HG03432 (cell line): ENCODE results near the gene ANK3.

Source experiments
- ATAC-seq: cut with Tn5 transposase; IDR thresholded peaks from one replicate; pipeline ENCODE4 v1.9.1; 2021; ENCODE audit warnings: mild to moderate bottlenecking, moderate library complexity; ENCODE audit not compliant: unreplicated experiment

The ANK3 gene

DNA sequence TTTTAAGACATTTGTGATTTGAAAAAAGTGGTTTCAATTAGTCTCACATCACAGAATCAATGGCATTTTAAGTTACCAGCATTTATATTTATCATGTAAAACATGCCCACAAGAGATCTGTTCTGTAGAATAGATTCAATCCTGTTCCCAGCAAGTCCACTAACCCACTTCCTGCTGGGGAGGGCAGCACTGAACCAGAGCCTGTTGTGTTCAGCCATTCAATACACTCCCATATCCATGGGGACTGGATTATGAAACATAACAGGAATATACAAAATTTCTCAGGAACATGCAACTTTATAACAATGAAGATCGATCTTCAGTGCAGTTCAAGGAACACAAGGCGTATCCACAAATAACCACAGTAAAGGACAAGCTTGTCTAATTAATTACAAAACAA is 24.4 kb upstream of the ANK3 start:
- ATAC-seq, result no peak

DNA sequence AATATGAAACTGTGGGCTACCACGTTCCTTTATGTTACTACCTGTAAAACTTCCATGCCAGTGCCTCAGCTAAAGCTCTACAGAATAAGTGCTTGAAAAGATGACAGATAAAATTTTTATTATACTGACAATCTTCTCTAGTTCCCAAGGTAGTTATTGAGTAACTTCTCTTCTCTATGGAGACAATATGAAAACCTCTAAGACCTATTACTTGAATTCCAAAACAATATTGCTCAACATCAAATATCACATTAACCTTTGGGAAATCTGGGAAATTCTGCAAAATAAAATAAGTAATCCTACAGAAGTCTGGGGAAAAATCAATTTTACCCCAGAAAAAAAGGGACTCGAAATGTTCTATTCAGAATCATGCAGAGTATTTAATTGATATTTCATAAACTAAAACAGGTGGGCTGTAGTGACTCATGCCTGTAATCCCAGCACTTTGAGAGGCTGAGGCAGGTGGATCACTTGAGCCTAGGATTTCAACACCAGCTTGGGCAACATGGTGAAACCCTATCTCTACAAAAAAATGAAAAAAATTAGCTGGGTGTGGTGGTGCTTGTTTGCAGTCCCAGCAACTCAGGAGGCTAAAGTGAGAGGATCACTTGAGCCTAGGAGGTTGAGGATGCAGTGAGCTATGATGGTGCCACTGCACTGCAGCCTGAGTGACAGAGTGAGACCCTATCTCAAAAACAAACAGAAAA is 23.8 kb upstream of the ANK3 start:
- ATAC-seq, result no peak

DNA sequence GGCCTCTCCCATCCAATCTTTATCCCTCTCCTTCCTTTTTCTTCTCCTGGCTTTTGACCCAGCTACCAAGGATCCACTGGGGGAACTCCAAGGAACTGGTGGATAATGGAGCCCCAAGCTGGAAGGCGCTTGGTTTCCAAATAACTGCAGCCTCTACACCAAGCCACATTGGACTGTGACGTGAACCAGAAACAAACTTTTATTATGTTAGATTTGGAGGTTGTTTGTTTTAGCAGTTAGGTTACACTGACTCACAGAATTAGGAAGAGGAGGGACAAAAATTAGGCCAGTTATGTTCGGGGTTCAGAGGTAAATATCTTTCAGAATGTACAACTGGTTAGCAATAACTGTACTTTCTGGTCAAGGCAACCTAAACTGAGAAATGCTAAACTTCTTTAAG is 21.3 kb upstream of the ANK3 start:
- ATAC-seq, result no peak

DNA sequence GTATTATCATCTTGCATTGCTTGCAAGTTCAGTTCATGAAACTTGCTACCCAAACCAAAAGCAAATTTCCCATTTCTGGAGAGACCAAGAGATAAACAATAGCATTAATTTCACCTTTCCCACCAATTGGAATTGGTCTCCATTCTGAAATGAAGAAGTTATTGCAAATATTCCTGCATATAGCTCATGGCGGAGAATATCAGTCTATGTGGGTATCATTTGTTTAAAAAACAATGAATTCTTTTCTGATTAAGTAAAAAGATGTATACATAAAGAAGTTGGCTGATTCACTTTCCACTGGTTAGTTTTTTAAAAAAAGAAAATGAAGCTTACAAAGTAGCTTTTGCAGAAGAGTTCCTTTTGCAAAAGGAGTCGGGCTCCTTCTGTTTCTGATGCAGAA is 19.5 kb upstream of the ANK3 start:
- no peak for ATAC-seq

DNA sequence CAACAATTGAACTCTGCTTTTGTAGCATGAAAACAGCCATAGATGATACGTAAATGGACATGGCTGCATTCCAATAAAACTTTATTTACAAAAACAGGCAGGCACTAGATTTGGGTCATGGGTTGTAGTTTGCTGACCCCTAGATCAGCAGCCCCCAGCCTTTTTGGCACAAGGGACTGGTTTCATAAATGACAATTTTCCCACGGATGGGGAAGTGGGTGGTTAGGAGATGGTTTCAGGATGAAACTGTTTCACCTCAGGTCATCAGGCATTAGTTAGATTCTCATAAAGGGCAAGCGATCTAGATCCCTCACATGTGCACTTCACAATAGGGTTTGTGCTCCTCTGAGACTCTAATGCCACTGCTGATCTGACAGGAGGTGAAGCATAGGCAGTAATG is 16.5 kb upstream of the ANK3 start:
- no peak for ATAC-seq

DNA sequence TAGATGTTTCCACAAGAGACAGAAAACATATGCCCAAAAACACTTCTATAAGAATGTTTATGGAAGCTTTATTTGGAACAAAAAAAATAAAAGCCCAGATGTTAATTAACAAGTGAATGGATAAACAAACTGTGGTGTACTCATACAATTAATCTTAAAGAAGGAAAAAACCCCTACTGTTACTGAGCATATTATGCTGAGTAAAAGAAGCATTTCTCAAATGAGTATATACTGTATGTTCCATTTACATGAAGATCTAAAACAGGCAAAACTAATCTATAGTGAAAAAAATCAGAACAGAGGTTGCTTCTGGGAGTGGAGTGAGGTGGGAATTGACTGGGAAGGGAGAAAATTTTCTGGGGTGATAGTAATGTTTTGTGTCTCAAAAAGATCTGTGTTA is 15.5 kb upstream of the ANK3 start:
- ATAC-seq, result no peak

DNA sequence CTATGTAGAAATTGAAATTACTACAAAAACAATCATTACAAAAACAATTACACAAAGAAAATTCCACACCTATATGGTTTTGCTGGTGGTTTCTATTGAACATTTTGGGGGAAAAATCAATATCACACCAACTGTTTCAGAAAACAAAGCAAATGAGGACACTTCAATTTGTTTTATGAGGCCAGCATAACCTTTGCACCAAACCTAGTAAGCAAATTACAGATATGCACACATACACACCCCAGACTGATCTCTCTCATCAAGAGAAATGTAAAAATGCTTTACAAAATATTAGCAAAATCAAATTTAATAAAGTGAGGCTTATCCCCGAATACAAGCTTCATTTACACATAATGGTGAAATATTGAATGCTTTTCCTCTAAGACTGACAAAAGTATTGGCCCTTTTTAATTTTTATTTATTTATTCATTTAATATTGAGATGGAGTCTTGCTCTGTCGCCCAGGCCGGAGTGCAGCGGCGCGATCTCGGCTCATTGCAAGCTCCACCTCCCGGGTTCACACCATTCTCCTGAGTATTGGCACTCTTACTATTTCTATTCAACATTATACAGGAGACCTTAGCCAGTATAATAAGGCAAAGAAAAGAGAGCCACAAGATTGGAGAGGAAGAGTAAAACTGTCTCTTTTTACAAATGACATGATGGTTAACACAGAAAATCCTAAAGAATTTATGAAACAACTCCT is 13.6 kb upstream of the ANK3 start:
- ATAC-seq, result no peak

DNA sequence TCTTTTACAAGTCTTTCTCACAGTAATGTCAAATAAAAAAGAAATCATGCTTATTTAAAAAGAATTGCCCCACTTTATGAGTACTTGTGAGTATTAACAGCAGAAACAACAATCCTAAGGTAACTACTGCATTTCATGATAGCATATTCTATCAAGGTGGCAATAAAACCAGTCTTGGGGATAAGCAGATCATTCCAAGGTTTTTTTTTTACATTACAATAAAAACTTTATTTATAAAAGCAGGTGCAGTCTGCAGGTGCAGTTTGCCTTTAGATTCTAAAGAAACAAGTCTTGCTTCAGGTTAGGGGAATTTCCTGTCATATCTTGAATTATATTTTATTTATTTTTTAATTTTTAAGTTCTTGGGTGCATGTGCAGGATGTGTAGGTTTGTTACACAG is 10.7 kb upstream of the ANK3 start:
- ATAC-seq, result no peak

DNA sequence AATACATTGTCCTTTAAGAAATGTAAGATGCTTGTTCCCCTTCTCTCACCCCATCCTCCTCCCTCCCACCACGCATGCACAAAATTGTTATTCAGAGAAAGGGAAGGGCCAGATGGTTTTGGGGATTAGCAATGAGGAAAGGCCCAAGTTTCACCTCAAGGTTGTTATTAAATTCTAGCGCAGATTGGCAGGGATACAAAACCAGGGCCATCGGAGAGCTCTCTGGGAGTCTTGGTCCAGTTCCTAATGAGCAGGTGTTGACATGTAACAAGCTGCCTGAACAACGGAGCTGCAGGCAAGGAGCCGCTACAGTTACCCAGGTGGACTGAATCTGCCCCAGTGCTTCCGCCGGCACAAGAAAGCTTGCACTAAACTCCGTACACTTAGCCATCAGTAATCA is 9.7 kb upstream of the ANK3 start:
- ATAC-seq, result no peak

DNA sequence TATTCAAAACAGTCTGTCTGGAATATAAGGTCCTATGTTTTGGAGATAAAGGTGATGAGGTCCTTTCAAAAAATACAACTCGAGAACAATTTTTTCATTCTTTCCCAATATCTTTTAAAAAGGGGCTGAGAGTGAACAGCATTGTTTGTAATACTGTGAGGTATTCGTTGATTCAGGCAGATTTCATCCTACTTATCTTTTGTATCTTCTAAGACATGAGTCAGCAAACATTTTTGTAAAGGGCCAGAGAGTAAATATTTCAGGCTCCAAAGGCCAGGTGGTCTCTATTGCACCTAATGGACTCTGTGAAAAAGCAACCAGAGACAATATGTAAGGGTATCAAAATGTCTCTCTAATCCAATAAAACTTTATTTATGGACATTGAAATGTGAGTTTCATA is 8.1 kb upstream of the ANK3 start:
- no peak for ATAC-seq

DNA sequence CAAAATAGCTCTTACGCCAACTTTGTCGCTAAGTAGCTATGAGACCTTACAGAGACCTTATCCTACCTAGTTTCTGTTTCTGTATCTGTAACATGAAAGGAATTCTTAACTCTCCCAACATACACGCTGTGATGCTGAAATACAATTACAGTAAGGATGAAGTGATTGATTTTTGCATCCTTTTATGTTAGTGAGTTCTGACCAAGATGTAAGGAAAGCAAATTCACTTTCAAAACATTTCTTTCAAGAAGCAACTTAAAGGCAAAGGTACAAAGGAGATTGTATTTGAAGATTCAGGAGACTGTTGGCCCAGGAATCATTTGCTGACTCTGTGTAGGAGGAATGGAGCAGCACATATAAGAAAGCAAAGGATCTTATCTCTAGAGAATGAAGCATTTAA is 7.1 kb upstream of the ANK3 start:
- no peak for ATAC-seq

DNA sequence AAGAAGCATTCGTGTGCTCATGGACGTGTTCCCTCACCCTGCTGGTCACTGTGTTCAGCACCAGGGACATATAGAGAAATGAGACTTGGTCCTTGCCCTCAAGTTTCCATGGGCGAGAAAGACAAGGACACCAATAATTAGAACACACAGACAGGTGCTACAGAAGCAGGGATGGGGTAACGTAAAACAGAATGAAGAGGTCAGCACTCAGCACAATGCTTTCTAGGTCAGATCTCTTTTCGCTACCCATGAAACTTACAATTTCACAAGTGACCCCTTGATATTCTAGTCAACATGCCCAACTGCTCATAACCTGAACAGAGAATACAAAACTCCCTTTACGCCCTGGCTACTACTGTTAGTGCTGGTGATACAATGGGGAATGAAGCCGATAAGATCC is 6.0 kb upstream of the ANK3 start:
- no peak for ATAC-seq

DNA sequence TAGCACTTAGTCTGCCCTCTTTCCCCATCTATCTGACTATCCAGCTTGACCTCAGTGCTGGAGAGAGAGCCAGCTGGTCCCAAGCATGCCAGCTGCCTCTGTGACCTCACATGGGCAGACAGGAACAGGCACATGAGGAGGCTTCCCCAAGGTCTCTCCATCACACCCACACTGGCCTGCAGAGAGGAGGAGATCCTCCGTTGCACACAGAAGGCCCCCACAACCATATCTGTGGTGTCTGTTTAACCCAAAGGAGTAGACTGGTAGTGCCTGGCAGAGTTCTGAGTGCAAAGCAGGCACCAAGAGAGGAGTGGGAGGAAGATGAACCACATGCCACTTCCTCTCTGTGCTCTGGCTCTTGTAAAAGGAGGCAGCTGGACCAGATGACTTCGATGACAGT is 4.8 kb upstream of the ANK3 start:
- no peak for ATAC-seq

DNA sequence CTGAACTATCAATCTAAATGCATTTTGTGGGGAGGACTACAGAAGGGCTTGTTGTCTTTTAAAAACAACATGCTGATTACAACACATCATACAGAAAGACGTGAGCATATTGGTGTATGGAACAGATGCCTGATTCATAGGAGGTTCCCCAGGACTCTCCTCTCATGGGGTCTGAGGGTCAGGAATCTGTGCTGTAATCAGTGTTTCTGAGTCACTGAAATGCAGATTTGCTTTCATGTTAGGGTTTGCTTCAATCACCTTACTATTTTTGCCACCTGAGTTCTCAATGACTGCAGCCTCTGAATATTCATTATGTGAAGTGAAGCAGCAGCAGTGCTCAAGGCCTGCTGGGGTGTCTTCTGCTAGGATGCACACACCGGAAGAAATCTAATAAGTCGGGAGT is 550 bp upstream of the ANK3 start:
- ATAC-seq, result no peak

DNA sequence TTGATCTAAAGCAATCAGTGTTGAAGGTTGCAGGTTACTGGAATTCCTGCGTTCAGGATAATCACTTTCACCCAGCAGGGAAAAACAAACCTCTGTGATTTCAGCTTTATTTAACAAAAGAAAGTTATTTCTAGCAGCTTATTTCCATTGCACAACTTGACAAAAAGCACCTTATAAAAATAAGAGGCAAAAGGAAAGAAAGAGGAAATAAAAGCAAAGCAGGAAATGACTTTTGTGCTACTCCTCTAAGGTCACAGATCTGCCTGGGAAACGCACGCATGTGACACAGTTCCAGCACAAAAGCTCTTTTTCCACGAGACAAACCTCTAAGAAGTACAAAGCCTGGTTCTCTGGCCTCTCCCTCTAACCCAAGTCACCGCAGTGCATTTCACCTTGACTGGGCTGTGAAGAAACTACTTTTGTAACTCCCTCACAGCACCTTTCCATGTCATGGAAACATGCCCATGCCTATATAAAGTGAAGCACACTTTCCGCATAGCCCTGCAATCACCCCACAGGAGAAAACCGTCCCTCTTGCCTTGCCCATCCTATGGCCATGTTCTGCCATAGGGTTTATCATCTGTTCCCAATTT is 870 bp downstream of the ANK3 start:
- ATAC-seq, result no peak

DNA sequence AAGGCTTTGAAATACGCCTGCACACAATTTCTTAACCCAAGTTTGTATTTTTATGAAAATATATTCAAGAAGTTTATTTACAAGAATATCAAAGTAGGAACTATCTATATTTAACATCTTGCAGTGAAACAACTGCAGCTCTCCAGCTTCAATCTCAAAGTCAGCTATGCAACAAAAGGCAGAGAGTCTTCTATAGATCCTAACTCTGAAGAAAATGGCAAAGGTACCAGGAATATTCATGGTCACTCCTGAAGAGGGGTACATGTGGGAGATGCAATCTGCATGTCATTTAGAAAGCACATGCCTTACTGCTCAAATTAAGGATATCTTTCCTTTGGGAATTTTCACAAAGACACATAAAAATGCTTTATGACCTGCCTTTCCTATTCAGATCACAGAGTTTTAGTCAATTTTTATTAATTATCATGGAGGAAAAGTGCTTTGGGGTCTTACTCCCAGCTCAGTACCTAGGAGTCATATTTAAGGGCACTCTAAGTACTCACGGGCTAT is 1.5 kb downstream of the ANK3 start:
- no peak for ATAC-seq

DNA sequence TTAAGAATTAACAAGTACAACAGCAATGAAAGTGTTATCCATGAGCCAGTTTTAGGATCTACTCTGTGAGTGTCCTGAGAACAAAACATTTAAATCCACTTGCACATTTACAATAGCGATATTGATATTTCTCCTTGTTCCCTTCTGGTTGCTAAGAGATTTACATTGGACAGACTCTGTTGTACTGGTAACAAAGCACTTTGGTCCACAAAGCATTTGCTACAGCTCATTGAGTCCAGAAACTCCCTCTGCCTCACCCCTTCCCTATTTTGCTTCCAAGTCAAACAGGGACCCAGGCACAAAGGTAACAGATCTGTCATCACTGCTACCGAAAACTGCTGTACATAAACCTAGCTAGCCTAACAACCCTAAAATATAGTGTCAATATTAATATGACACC is 2.1 kb downstream of the ANK3 start:
- ATAC-seq, result no peak

DNA sequence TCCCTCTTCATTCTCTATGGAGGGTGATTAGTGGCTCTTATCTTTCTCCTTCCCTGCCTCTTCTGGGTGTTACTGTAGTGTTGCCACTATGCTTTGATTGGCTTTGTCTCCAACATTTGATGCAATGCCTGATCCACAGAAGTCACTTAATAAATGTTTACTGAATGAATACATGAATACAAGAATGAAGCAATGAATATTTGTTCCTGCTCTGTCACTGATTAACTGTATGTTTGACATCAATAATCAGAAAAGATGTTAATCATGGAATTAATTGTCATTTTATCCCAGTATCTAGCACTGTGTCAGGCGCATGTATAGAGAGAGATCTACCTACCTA is 4.3 kb downstream of the ANK3 start:
- ATAC-seq, result no peak

DNA sequence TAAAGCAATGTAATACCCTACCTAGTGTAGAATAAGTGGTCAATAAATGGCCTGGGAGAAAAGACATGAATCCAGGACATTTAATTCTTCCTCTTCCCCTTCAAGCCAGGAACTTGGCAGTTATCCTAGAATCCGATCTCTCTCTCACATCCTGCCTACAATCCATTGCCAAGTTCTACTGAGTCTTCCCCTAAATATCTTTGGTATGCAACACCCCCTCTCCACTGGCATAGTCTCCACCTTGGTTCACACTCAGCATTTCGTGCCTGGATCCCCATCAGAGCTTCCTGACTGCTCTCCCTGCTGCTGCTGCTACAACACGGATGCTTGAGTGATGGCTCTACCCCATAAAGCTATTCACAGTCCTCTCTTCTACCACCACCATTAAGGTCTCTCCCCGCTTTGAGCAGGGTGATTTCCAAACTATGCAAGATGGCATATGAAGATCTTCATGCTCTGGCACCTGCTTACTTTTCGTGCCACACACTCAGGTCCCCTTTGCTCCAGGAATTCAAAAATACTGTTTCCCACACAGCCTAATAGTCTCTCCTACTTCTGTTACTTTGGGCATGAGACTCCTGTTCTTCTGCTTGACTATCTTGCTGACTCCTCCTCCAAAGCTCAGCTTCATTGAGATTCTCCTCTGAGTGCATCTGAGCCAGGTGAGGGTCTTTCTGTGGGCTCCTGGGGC is 4.8 kb downstream of the ANK3 start:
- ATAC-seq, result no peak

DNA sequence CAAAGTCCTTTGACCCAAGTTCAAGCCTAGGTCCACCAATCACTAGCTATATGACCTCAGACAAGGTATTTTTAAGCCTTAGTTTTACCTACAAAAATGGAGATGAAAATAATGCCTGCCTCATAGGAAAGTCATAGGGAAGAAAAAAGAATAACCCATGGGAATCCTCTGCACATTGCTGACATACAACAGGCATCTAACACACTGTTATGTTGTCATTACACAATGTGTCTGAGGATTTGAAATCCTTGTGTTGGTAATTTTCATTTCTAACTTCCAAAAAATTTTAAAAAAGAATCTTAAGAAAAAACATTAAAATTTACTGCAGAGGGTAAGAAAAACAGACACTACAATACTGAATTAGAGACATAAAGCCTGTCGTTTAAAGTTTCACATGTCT is 5.7 kb downstream of the ANK3 start:
- no peak for ATAC-seq

DNA sequence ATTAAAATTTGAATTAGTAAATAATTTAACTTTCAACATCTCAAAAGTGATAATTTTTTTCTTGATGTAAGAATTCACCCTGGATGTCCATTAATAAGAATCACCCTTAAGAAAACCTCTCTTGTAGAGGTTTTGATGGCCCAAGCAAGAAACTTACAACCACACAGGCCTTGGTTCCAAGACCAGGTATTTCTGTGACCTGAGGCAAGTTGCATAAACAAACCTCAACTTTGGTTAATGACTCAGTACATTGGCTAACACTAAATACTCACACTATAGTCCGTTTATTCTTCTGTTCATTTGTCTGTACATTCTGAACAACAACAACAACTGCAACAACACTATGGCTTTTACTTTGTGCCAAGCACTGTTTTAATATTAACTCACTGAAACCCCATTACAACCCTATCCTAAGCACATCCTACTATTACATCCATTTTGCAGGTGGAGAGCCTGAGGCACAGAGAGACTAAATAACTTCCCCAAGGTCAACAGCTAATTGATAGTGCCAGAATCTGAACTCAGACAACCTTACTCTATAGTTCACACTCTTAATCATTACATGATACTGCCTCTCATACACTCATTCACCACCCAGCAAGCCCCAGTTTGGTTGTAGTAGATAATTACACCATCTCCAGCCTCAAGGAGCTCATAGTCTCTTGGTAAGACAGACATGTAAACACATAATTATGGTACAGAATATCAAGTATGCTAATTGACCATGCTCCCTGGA is 6.6 kb downstream of the ANK3 start:
- ATAC-seq, result no peak
